Brain pericyte (primary cell): Measurements from ENCODE around the gene EBNA1BP2.
A peak's percentile ranks its signal among the peaks of the same experiment; 100 is the strongest.
"Not testable (repeated sequence)": the region's sequence is repeated elsewhere in the genome, so short reads cannot be mapped to it uniquely, and the experiment has no call there.

Experiments
- DNase-seq: peaks from one replicate; pipeline ENCODE4 v3.0.0-alpha.2; 2012; ENCODE audit warnings: low read depth, low spot score

EBNA1BP2 gene

GRCh38 chr1:43172527-43172972, 460 bp upstream of the EBNA1BP2 start:
- DNase-seq: no peak

- no peak for DNase-seq
These were observed 696 bp downstream of the EBNA1BP2 start for GRCh38 chr1:43171312-43171875.

GRCh38 chr1:43165765-43166164, 6.3 kb downstream of the EBNA1BP2 start:
- no peak for DNase-seq

GRCh38 chr1:43165162-43165561, 6.9 kb downstream of the EBNA1BP2 start:
- DNase-seq: no peak

- DNase-seq: no peak
These were observed 16.1 kb downstream of the EBNA1BP2 start for GRCh38 chr1:43156026-43156425.

- DNase-seq: no peak
These were observed 18.6 kb downstream of the EBNA1BP2 start for GRCh38 chr1:43153443-43153842.

GRCh38 chr1:43152866-43153265, 19.2 kb downstream of the EBNA1BP2 start:
- no peak for DNase-seq

GRCh38 chr1:43149889-43150288, 22.2 kb downstream of the EBNA1BP2 start:
- no peak for DNase-seq

GRCh38 chr1:43147625-43148327, 24.3 kb downstream of the EBNA1BP2 start:
- peak; percentile 27 for DNase-seq

- no peak for DNase-seq
These were observed 27.9 kb downstream of the EBNA1BP2 start for GRCh38 chr1:43144237-43144636.

GRCh38 chr1:43143441-43143888, 28.6 kb downstream of the EBNA1BP2 start:
- no peak for DNase-seq

- no peak for DNase-seq
These were observed 31.5 kb downstream of the EBNA1BP2 start for GRCh38 chr1:43140583-43140982.

GRCh38 chr1:43140010-43140409, 32.1 kb downstream of the EBNA1BP2 start:
- no peak for DNase-seq

GRCh38 chr1:43139295-43139694, 32.8 kb downstream of the EBNA1BP2 start:
- DNase-seq: not testable (repeated sequence)

GRCh38 chr1:43137445-43138052, 34.5 kb downstream of the EBNA1BP2 start:
- no peak for DNase-seq

GRCh38 chr1:43135857-43136781, 36.0 kb downstream of the EBNA1BP2 start:
- DNase-seq: no peak

GRCh38 chr1:43134640-43135039, 37.5 kb downstream of the EBNA1BP2 start:
- no peak for DNase-seq

GRCh38 chr1:43134068-43134467, 38.0 kb downstream of the EBNA1BP2 start:
- DNase-seq: no peak

GRCh38 chr1:43129426-43129825, 42.7 kb downstream of the EBNA1BP2 start:
- no peak for DNase-seq

- DNase-seq: no peak
These were observed 43.3 kb downstream of the EBNA1BP2 start for GRCh38 chr1:43128816-43129215.

- DNase-seq: no peak
These were observed 49.1 kb downstream of the EBNA1BP2 start for GRCh38 chr1:43123031-43123430.
